Activated naive CD8-positive, alpha-beta T cell treated with anti-CD3 and anti-CD28 coated beads, Interleukin-2, amount 10 ng/mL, durations not matched to agents 7 days and 5 days (primary cell): ENCODE measurements around the gene CIB2. TPM values are rescaled to one million over a fixed set of nuclear protein-coding genes. Genes with fewer than 3 reads are reported as not detected.

Source experiments
- ATAC-seq: fragments of 150-1000 bp; cut with Tn5 transposase; one replicate; pipeline ENCODE4 v1.10.0; 2021; ENCODE audit warnings: low read depth, moderate library complexity
- POLR2A ChIA-PET: fragments of 350-600 bp; sonication (Branson Sonifier 250); formaldehyde crosslinking; loops from one replicate; lab custom pipeline; 2021; ENCODE audit warnings: antibody characterized with exemption; lab: Charles Lee
- DNase-seq: peaks from one replicate; pipeline ENCODE4 v3.0.0; 2021
- H3K27ac Mint-ChIP-seq: one replicate; pipeline ENCODE4 v1.8.0; 2022; ENCODE audit warnings: mild to moderate bottlenecking, mixed read lengths
- H3K27me3 Mint-ChIP-seq: one replicate; pipeline ENCODE4 v1.8.0; 2022; ENCODE audit warnings: mild to moderate bottlenecking, moderate library complexity, mixed read lengths
- H3K36me3 Mint-ChIP-seq: one replicate; pipeline ENCODE4 v1.8.0; 2021; ENCODE audit warnings: mild to moderate bottlenecking, mixed read lengths
- H3K4me1 Mint-ChIP-seq: one replicate; pipeline ENCODE4 v1.8.0; 2021; ENCODE audit warnings: mixed read lengths
- H3K4me3 Mint-ChIP-seq: one replicate; pipeline ENCODE4 v1.8.0; 2022; ENCODE audit warnings: mild to moderate bottlenecking, moderate library complexity, mixed read lengths
- H3K9me3 Mint-ChIP-seq: one replicate; pipeline ENCODE4 v1.8.0; 2021; ENCODE audit warnings: mixed read lengths
- total RNA-seq, 2 experiments: library from RNA; stranded (reverse); gene quantifications; one replicate each; pipeline ENCODE4 v1.2.3, GENCODE V29; 2021

Gene CIB2
- total RNA-seq, 2 experiments from 2014 or later = 0.88 to 1.5 TPM

DNA sequence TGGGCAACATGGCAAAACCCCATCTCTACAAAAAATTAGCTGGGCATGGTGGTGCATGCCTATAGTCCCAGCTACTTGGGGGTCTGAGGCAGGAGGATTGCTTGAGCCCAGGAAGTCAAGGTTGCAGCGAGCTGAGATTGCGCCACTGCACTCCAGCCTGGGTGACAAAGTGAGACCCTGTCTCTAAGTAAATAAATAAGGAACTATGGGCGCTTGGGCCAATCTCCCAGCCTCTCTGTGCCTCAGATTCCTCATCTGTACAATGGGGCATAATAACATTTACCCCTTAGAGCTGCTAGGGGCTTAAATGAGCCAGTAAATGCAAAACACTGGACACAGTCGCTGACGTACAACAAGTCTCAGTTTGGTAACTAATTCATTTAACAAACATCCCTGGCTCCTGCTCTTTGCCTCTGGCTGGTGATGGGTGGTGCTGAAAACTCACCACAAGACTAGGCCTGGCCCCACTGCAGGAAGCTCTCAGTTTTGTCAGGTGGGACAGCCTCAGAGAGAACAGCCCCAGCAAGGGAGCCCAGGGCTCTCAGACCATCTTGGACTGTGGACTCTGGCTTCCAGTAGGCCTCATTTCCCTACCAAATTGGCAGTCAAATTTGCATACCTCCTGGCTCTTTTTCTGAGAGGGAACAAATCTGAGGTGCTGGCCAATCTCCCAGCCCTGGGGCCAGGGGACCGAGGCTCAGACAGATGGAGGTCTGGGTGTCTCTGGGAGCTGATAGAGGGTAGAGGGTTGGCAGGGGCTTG lies 47.4 kb downstream of the CIB2 start:
- ATAC-seq (peak; percentile 97), DNase-seq (no peak)
- peaks cover 34% of the 10 kb centered on the region for H3K4me1 Mint-ChIP-seq
- no peaks in the 10 kb centered on the region for H3K36me3 Mint-ChIP-seq
- POLR2A ChIA-PET = interaction anchor here (1.0 to 2.6 kb wide), 4 partner anchors 9 to 34 kb away, joined by 3 to 16 read pairs (median 7); partner anchors contain the start of gene SH2D7
- peak overlapping the region; percentile 41 for H3K4me3 Mint-ChIP-seq
- peak overlapping the region; percentile 74 for H3K27ac Mint-ChIP-seq
- H3K27me3 Mint-ChIP-seq = no peaks in the 10 kb centered on the region
- no peaks in the 10 kb centered on the region for H3K9me3 Mint-ChIP-seq

DNA sequence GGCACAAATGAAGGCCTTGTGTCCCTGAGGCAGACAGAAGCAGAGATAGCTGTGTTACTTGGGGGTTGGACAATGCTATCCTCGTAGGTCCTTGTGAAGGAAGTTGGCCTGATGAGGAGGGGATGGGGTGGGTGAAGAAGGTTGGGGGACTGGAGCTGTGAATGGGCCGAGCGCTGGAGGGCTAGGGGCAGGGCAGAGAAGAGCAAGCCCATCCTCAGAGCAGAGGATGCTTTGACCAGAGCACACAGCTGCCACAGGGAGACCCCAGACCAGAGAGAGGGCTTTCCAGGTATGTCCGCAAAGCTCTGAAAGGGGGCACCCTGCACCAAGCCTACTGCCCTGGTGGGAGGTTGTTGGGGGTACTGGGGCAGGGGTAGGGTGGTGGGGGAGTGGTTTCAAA lies 48.1 kb downstream of the CIB2 start:
- Mint-ChIP-seq H3K27ac (peak overlapping the region; percentile 74), H3K4me3 (peak overlapping the region; percentile 3)
- POLR2A ChIA-PET = interaction anchor here (1.0 to 2.6 kb wide), 3 partner anchors 10 to 21 kb away, joined by 3 to 16 read pairs (median 9); partner anchors contain the start of gene SH2D7

DNA sequence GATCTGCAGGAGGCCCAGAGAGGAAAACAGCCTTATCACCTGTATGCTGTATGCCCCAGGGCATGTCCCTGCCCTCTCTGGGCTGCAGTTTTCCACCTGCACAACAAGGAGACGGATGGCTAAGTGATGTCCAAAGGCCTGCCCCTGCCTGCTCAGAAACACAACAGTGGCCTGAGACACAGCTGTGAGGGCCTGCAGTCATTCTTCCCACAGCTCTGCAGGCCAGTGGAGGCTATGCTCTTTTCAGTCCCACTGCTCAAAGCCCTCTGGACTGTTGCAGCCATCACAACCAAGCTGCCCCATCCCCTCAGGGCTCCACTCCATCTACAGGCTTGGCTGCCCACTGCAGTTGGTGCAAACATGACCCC lies 48.5 kb downstream of the CIB2 start:
- Mint-ChIP-seq H3K4me3 (no peak overlapping the region), H3K27me3 (no peaks in the 10 kb centered on the region), H3K36me3 (no peaks in the 10 kb centered on the region), H3K4me1 (peaks cover 34% of the 10 kb centered on the region), H3K27ac (peak overlapping the region; percentile 74), H3K9me3 (no peaks in the 10 kb centered on the region)
- ATAC-seq (no peak), DNase-seq (no peak)
- POLR2A ChIA-PET = interaction anchor here (2.6 kb wide), 1 partner anchor 21 kb away, joined by 16 read pairs; no protein-coding TSS in a partner anchor

More for the DNA sequence above, 48.1 kb downstream of the CIB2 start:
- no peak for ATAC-seq
- no peaks in the 10 kb centered on the region for H3K36me3 Mint-ChIP-seq
- peaks cover 35% of the 10 kb centered on the region for H3K4me1 Mint-ChIP-seq
- no peaks in the 10 kb centered on the region for H3K27me3 Mint-ChIP-seq
- DNase-seq = no peak
- no peaks in the 10 kb centered on the region for H3K9me3 Mint-ChIP-seq

GRCh38 chr15:78082106-78082742 lies 49.0 kb downstream of the CIB2 start:
- no peak overlapping the region for H3K4me3 Mint-ChIP-seq
- POLR2A ChIA-PET = interaction anchor here (2.6 kb wide), 1 partner anchor 22 kb away, joined by 16 read pairs; no protein-coding TSS in a partner anchor
- H3K27me3 Mint-ChIP-seq = no peaks in the 10 kb centered on the region
- H3K36me3 Mint-ChIP-seq = no peaks in the 10 kb centered on the region
- H3K27ac Mint-ChIP-seq = peak overlapping the region; percentile 61
- peaks cover 33% of the 10 kb centered on the region for H3K4me1 Mint-ChIP-seq
- DNase-seq = no peak
- H3K9me3 Mint-ChIP-seq = no peaks in the 10 kb centered on the region
- no peak for ATAC-seq

GRCh38 chr15:78080088-78080460 lies 51.2 kb downstream of the CIB2 start:
- no peak for ATAC-seq
- Mint-ChIP-seq H3K4me3 (no peak overlapping the region), H3K9me3 (no peaks in the 10 kb centered on the region), H3K36me3 (peaks cover 14% of the 10 kb centered on the region), H3K27me3 (no peaks in the 10 kb centered on the region), H3K27ac (no peak overlapping the region), H3K4me1 (peaks cover 36% of the 10 kb centered on the region)
- no peak for DNase-seq
- POLR2A ChIA-PET = interaction anchor here (0.7 to 1.4 kb wide), 4 partner anchors 9 to 22 kb away, joined by 3 read pairs; no protein-coding TSS in a partner anchor

- H3K9me3 Mint-ChIP-seq = no peaks in the 10 kb centered on the region
- no peak overlapping the region for H3K27ac Mint-ChIP-seq
- ATAC-seq (no peak), DNase-seq (no peak)
- POLR2A ChIA-PET = interaction anchor here (1.1 to 1.4 kb wide), 3 partner anchors 9 to 23 kb away, joined by 3 read pairs; no protein-coding TSS in a partner anchor
- peaks cover 17% of the 10 kb centered on the region for H3K36me3 Mint-ChIP-seq
- H3K27me3 Mint-ChIP-seq = no peaks in the 10 kb centered on the region
- no peak overlapping the region for H3K4me3 Mint-ChIP-seq
- H3K4me1 Mint-ChIP-seq = peaks cover 36% of the 10 kb centered on the region
These were observed 51.8 kb downstream of the CIB2 start for GRCh38 chr15:78079298-78080087.

DNA sequence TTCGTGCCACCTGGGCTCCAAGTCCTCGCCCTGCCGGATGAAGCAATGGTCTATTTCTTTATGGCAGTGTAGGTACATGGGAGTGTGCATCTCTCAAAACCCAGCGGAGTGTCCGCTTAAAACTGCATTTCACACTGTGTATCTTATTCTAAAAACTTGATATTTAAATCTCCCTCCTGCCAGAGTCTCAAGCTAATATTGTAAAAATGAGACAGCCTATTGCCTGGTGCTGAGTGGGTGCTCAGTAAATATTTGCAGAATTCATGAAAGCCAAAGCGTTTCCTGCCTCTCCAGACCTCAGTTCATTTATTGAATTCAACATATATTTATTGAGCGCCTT lies 53.4 kb downstream of the CIB2 start:
- H3K27ac Mint-ChIP-seq = peak overlapping the region; percentile 82
- peaks cover 21% of the 10 kb centered on the region for H3K36me3 Mint-ChIP-seq
- DNase-seq (no peak), ATAC-seq (peak; percentile 14)
- H3K27me3 Mint-ChIP-seq = no peaks in the 10 kb centered on the region
- peaks cover 31% of the 10 kb centered on the region for H3K4me1 Mint-ChIP-seq
- no peaks in the 10 kb centered on the region for H3K9me3 Mint-ChIP-seq
- POLR2A ChIA-PET = interaction anchor here (0.7 to 2.2 kb wide), 5 partner anchors 9 to 28 kb away, joined by 3 to 8 read pairs (median 3); no protein-coding TSS in a partner anchor
- peak overlapping the region; percentile 81 for H3K4me3 Mint-ChIP-seq

DNA sequence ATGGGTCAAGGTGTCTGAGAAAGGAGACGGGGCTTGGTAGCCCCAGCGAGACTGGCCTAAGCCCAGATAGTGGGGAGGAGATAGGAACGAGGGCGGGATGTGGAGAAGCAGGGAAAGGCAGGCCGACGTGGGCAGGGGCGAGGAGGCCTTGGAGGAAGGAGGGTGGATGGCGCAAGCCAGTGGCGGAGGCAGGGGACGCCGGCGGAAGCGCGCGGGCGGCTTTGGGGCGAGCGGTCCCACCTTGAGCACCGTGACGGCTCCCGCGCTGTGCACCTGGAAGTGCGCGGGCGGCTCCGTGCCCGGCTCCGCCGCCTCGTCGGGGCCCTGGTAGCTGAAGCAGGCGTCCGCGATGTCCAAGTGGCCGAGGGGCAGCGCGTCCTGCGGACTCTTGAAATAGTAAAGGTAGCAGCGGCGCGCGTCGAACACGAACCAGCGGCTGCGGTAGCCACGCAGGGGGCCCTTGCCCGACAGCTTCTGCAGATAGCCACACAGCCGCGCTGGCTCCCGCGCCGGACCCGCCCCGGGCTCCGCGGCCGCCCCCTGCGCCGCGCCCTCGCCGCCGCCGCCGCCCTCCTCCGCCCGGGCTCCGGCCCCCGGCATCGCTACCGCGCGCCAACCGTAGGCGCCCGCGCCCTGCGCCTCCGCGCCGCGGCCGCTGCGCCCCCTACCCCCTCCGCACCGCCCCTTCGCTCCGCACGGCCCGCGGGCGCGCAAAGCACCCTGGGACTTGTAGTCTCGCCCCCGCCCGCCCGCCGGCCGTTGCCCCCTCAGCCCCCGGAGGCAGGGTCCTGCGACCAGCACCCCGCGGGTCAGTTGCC lies 54.0 kb downstream of the CIB2 start, which contains the start of gene TBC1D2B:
TBC1D2B (minus strand) TSS at position 659 of the 818 bp plus-strand sequence; CDS start at position 600, 59 bp downstream.
- no peaks in the 10 kb centered on the region for H3K27me3 Mint-ChIP-seq
- peaks cover 37% of the 10 kb centered on the region for H3K4me1 Mint-ChIP-seq
- peak; percentile 84 for DNase-seq
- H3K27ac Mint-ChIP-seq = peak within 1 kb of the TSS; percentile 95
- peaks cover 21% of the 10 kb centered on the region for H3K36me3 Mint-ChIP-seq
- POLR2A ChIA-PET = interaction anchor here (0.7 to 2.2 kb wide), 5 partner anchors 8 to 29 kb away, joined by 3 to 8 read pairs (median 3); no protein-coding TSS in a partner anchor
- H3K9me3 Mint-ChIP-seq = no peaks in the 10 kb centered on the region
- H3K4me3 Mint-ChIP-seq = peak within 1 kb of the TSS; percentile 100
- peak; percentile 74 for ATAC-seq

- Mint-ChIP-seq H3K36me3 (peaks cover 21% of the 10 kb centered on the region), H3K27me3 (no peaks in the 10 kb centered on the region), H3K4me3 (peak overlapping the region; percentile 100), H3K4me1 (peaks cover 40% of the 10 kb centered on the region), H3K9me3 (no peaks in the 10 kb centered on the region), H3K27ac (peak overlapping the region; percentile 95)
- POLR2A ChIA-PET = interaction anchor here (0.7 to 2.2 kb wide), 9 partner anchors 9 to 134 kb away, joined by 3 to 8 read pairs (median 4); no protein-coding TSS in a partner anchor
- DNase-seq = no peak
- peak; percentile 19 for ATAC-seq
These were observed 54.8 kb downstream of the CIB2 start for GRCh38 chr15:78076231-78077052.

DNA sequence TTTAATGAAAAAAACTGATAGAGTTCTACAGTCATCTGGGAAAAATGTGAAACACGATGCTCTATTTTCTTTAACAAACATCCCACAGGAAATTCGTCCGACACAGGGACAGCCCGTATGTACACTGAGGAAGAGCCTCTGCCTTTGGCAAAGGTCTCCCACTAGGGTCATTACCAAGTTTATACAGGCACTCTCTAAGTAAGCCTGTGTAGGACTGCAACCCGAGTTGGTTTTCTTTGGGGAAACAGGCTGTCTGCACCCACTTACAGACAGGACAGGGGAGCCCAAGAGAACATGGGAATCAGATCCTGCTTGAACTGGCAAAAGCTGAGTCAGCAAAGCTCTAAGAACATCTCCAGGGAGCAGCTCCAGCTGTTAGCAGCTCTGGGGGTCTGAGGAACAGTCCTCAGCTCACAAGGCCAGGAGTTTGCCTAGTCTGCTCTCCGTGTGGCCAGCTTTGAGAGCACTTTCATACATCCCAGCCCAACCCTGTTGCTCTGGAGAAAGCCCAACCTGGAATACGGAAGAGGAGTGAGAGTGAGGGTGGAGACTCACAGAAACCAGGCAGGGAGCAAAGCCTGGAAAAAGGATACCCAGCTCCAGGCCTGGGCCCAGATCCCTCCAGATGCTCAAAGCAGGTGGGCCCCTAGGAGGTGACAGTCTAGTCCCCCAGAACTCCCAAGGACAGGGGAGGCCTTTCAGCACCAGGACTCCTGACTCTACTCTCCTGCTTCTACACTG lies 55.6 kb downstream of the CIB2 start:
- ATAC-seq = no peak
- no peak for DNase-seq
- POLR2A ChIA-PET = interaction anchor here (0.7 to 1.6 kb wide), 5 partner anchors 24 to 134 kb away, joined by 3 to 5 read pairs (median 4); no protein-coding TSS in a partner anchor
- Mint-ChIP-seq H3K27ac (peak overlapping the region; percentile 95), H3K27me3 (no peaks in the 10 kb centered on the region), H3K36me3 (peaks cover 23% of the 10 kb centered on the region), H3K4me3 (peak overlapping the region; percentile 100), H3K9me3 (no peaks in the 10 kb centered on the region), H3K4me1 (peaks cover 42% of the 10 kb centered on the region)
